Tibial artery (tissue), 4 donors: ENCODE measurements around the gene MGMT.
"Not testable (repeated sequence)": the region's sequence is repeated elsewhere in the genome, so short reads cannot be mapped to it uniquely, and the experiment has no call there.

Experiments
- DNase-seq, 2 donors: peaks; one replicate each; pipeline ENCODE4 v3.0.0-alpha.2; 2019
- H3K27ac ChIP-seq, 2 donors: fragments of 200-600 bp; sonication (generic) in 1 of 2; 1 replicate in 1 of 2; 2 replicates in 1 of 2; pipeline ENCODE4 v1.5.1; 2018 to 2019; ENCODE audit warnings: mild to moderate bottlenecking in 1 of 2
- H3K27me3 ChIP-seq, 2 donors: fragments of 200-600 bp; sonication (generic) in 1 of 2; one replicate each; pipeline versions ENCODE4 v1.5.1 to v1.6.0; 2016 to 2019
- H3K36me3 ChIP-seq, 3 donors: fragments of 200-600 bp; sonication (generic) in 2 of 3; one replicate each; pipeline ENCODE4 v1.5.1; 2016 to 2019; ENCODE audit warnings: mild to moderate bottlenecking in 2 of 3
- H3K4me1 ChIP-seq, 4 donors: fragments of 200-600 bp; sonication (generic) in 2 of 4; 1 replicate in 3 of 4; 2 replicates in 1 of 4; pipeline ENCODE4 v1.5.1; 2016 to 2019
- H3K4me3 ChIP-seq, 2 donors: fragments of 200-600 bp; sonication (generic) in 1 of 2; 1 replicate in 1 of 2; 2 replicates in 1 of 2; pipeline ENCODE4 v1.5.1; 2018 to 2019; ENCODE audit warnings: mild to moderate bottlenecking in 2 of 2
- H3K9me3 ChIP-seq, 3 donors: fragments of 200-600 bp; sonication (generic) in 1 of 3; one replicate each; pipeline ENCODE4 v1.5.1; 2016 to 2019
- CTCF ChIP-seq, 2 experiments: fragments of 200-600 bp in 1 of 2; fragments of 450-650 bp in 1 of 2; IDR thresholded peaks; one replicate each; pipeline ENCODE4 v1.5.1; 2017 to 2019; ENCODE audit warnings: antibody characterized with exemption in 2 of 2, mild to moderate bottlenecking in 1 of 2, moderate library complexity in 1 of 2
- intact Hi-C: fragments of 100-400 bp; cut with DNase I; formaldehyde crosslinking; loops from one replicate; pipeline ENCODE4 v1.15.0; 2023; ENCODE audit warnings: low total_unique reads

The MGMT gene

DNA sequence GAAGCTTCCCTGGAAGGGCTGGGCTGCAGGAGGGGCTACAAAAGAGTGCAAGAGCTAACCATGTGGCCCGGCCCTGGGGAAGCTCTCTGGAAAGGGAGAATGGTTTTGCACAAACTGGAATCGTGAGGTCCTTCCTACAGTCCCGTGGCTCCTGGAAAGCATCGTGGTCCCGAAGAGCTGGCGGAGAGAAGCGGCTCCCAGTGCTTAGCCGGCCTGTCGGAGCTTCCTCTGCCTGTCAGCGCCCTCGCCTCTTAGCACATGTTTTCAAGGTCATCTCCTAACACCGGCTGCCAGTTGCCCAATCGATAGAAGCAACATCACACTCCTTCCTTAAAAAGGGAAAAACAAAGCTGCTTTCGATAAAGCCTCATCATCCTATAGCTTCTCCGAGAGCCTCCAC lies 42.1 kb upstream of the MGMT start:
- intact Hi-C loops = no loop called here
- H3K36me3 ChIP-seq = no peaks in the 10 kb centered on the region
- DNase-seq = no peak
- TF ChIP-seq CTCF (IDR thresholded peaks at IDR 0.05) = no peak
- no peak overlapping the region for H3K4me3 ChIP-seq
- no peak overlapping the region for H3K27ac ChIP-seq
- no peaks in the 10 kb centered on the region for H3K4me1 ChIP-seq
- no peaks in the 10 kb centered on the region for H3K27me3 ChIP-seq
- H3K9me3 ChIP-seq = no peaks in the 10 kb centered on the region

GRCh38 chr10:129426606-129427005 lies 40.4 kb upstream of the MGMT start:
- TF ChIP-seq CTCF (IDR thresholded peaks at IDR 0.05) = no peak
- Histone ChIP-seq H3K4me3 (no peak overlapping the region), H3K36me3 (no peaks in the 10 kb centered on the region), H3K27me3 (no peaks in the 10 kb centered on the region), H3K4me1 (no peaks in the 10 kb centered on the region), H3K9me3 (no peaks in the 10 kb centered on the region), H3K27ac (no peak overlapping the region)
- intact Hi-C loops = no loop called here
- no peak for DNase-seq

DNA sequence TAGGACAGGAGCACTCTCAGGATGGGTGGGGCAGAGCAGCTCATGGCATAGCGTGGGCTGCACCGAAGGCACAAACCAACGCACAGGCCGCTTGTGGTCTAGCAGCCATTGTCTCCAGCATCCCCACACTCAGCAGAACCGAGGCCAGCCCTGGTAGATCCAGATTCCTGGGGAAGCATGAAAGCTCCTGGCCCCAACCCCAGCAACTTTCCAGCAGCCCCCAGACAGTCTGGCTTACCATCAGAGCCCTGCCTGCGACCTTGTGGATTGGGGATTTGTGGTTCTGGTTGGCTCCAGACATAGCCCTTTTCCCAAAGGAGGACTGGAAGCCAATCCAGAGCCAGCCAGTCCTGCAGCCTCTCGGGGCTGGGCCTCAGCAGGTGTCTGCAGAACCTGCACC lies 33.8 kb upstream of the MGMT start:
- DNase-seq = no peak
- Histone ChIP-seq H3K27ac (no peak overlapping the region), H3K36me3 (no peaks in the 10 kb centered on the region), H3K4me1 (no peaks in the 10 kb centered on the region), H3K27me3 (no peaks in the 10 kb centered on the region), H3K4me3 (no peak overlapping the region), H3K9me3 (no peaks in the 10 kb centered on the region)
- no peak for TF ChIP-seq CTCF (IDR thresholded peaks at IDR 0.05)
- intact Hi-C loops = no loop called here

GRCh38 chr10:129435724-129436123 lies 31.3 kb upstream of the MGMT start:
- H3K9me3 ChIP-seq, H3K36me3 ChIP-seq, DNase-seq, H3K4me3 ChIP-seq, H3K27me3 ChIP-seq, H3K27ac ChIP-seq, intact Hi-C loops, H3K4me1 ChIP-seq: not testable (repeated sequence)

DNA sequence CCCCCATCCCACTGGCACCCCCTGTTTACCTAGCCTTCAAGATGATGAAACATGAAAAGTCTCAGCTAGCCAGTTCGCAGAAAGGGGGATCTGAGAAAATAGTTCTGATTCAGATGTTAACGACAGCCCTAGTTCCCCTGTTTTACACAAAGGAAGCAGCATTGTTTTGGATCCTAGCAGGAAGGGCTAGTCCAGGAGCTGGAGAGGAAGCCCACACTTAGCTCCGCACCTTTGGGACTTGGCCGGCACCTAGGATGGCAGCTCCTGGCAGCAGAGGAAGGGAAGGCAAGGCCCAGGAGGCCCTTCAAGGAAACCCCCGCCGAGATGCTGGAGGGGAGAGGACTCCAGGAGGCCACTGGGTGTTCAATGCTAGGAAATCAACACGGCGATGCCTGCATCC lies 29.0 kb upstream of the MGMT start:
- intact Hi-C loops = no loop called here
- no peak for DNase-seq
- no peak overlapping the region for H3K27ac ChIP-seq

DNA sequence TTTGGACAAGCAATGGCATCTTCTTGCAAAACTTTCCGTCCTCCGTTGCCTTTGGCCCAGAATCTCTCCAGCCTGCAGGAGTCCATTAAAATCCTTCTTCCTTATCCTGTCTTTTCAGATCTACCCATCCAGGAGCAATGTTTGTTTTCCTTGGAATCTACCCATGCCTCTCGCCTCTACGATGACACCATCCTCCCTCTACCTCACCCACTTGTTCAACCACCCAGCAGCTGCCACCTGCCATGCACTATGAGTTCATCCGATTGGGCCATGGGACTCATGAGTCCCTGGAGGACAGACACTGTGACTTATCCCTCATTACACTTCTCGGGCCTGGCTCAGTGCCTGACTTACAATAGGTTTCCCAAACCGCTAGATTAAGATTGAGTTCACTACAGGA lies 26.8 kb upstream of the MGMT start:
- Histone ChIP-seq H3K27ac (no peak overlapping the region), H3K27me3 (peaks cover 0 to 3% of the 10 kb centered on the region in 2 donors), H3K36me3 (no peaks in the 10 kb centered on the region), H3K4me3 (no peak overlapping the region), H3K4me1 (no peaks in the 10 kb centered on the region), H3K9me3 (no peaks in the 10 kb centered on the region)
- intact Hi-C loops = no loop called here
- DNase-seq = no peak
- TF ChIP-seq CTCF (IDR thresholded peaks at IDR 0.05) = no peak

More for the DNA sequence above, 29.0 kb upstream of the MGMT start:
- Histone ChIP-seq H3K4me1 (no peaks in the 10 kb centered on the region), H3K36me3 (no peaks in the 10 kb centered on the region), H3K9me3 (no peaks in the 10 kb centered on the region), H3K27me3 (peaks cover 0 to 3% of the 10 kb centered on the region in 2 donors), H3K4me3 (no peak overlapping the region)
- TF ChIP-seq CTCF (IDR thresholded peaks at IDR 0.05) = no peak
